Measurements from ENCODE around the gene PATZ1. TPM values are rescaled to one million over a fixed set of nuclear protein-coding genes. Genes with fewer than 3 reads are reported as not detected.

PATZ1 gene
- polyA plus RNA-seq, 1 of the 3 experiments (the other 2 are of a cell fraction) = 21.8 TPM

- Histone ChIP-seq H4K20me1 (ENCODE audit: insufficient read depth) (no peaks in the 10 kb centered on the region), H3K9me3 (no peaks in the 10 kb centered on the region), H3K9me2 (no peaks in the 10 kb centered on the region), H2AFZ (ENCODE audit: low read depth) (no peak overlapping the region), H3K4me2 (no peak overlapping the region), H3K27ac (ENCODE audit: low read depth in 2 of 2, low read length in 1 of 2) (no peak overlapping the region), H3K27me3 (ENCODE audit: insufficient read depth) (no peaks in the 10 kb centered on the region), H3K79me2 (ENCODE audit: insufficient read depth) (no peaks in the 10 kb centered on the region), H3K36me3 (replicated peaks in 1 of 2; ENCODE audit: control insufficient read depth in 1 of 2, insufficient read depth in 2 of 2, low read length in 1 of 2) (peaks cover 11 to 50% of the 10 kb centered on the region in 2 experiments), H3F3A (replicated peaks; ENCODE audit: insufficient read depth) (peaks cover 27% of the 10 kb centered on the region), H3K4me3 (ENCODE audit: low read depth in 2 of 2, low read length in 1 of 2) (no peak overlapping the region), H3K9ac (no peak overlapping the region), H3K4me1 (ENCODE audit: control insufficient read depth in 1 of 2, insufficient read depth in 2 of 2, low read depth in 1 of 2, low read length in 1 of 2) (peaks cover 0 to 2% of the 10 kb centered on the region in 2 experiments; a peak in 1 of 4 replicates)
- WGBS (ENCODE audit: low lambda C conversion rate) = 70% methylated on average over 8 of the region's 8 CpGs
- ChIA-PET POLR2A (interaction anchor here (0.6 kb wide), 1 partner anchor 75 kb away, joined by 5 read pairs; no protein-coding TSS in a partner anchor), CTCF (interaction anchor here (2.0 to 4.1 kb wide), 3 partner anchors 10 to 71 kb away, joined by 19 to 27 read pairs (median 19); partner anchors contain the start of gene LIMK2)
- no peak for DNase-seq
- TF ChIP-seq NFIC (IDR thresholded peaks at IDR 0.05; ENCODE audit: borderline replicate concordance) = no peak
- no peak for TF ChIP-seq RCOR1 (IDR thresholded peaks at IDR 0.05; ENCODE audit: low read length)
- TF ChIP-seq, protein P1, sequence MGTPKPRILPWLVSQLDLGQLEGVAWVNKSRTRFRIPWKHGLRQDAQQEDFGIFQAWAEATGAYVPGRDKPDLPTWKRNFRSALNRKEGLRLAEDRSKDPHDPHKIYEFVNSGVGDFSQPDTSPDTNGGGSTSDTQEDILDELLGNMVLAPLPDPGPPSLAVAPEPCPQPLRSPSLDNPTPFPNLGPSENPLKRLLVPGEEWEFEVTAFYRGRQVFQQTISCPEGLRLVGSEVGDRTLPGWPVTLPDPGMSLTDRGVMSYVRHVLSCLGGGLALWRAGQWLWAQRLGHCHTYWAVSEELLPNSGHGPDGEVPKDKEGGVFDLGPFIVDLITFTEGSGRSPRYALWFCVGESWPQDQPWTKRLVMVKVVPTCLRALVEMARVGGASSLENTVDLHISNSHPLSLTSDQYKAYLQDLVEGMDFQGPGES (IDR thresholded peaks at IDR 0.05; ENCODE audit: low read depth, low read length) = no peak
- no peak for TF ChIP-seq TAF1 (IDR thresholded peaks at IDR 0.05; ENCODE audit: borderline replicate concordance, low read depth, low read length)
- TF ChIP-seq TEAD4 (IDR thresholded peaks at IDR 0.05; ENCODE audit: borderline replicate concordance, insufficient read depth) = no peak
- TF ChIP-seq GABPA (IDR thresholded peaks at IDR 0.05; ENCODE audit: low read depth) = no peak
- TF ChIP-seq FOXJ3 (CRISPR knock-in tag; IDR thresholded peaks at IDR 0.05) = no peak
Measured at GRCh38 chr22:31282748-31283468, 63.2 kb downstream of the PATZ1 start.

DNA sequence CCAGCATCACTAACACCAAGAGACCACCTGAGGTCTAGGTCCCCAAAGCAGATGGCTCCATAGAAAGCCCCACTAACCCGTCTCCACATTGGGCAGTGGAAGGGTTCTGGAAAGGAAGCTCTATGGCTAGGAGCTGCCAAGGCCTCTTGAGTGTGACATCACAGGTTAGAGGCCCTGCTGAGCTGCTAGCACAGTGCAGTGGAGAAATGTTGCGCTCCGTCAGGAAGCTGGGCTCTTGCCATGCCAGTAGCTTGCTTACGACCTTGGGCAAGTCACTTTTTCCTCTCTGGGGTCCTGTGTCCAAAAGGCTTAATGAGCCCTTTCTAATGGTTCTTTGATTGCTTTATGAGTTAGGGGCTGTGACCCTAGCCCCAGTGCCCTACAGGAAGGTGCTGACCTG is 64.4 kb downstream of the PATZ1 start:
- no peaks in the 10 kb centered on the region for H3K79me2 ChIP-seq (ENCODE audit: insufficient read depth)
- peaks cover 27% of the 10 kb centered on the region for H3F3A ChIP-seq (replicated peaks; ENCODE audit: insufficient read depth)
- DNase-seq = no peak
- ChIA-PET CTCF (interaction anchor here (2.0 to 3.0 kb wide), 2 partner anchors 9 to 70 kb away, joined by 19 read pairs; partner anchors contain the start of gene LIMK2), POLR2A (interaction anchor here (0.5 to 0.6 kb wide), 2 partner anchors 12 to 34 kb away, joined by 3 to 4 read pairs; no protein-coding TSS in a partner anchor)
- peaks cover 0 to 2% of the 10 kb centered on the region in 2 experiments; a peak in 1 of 4 replicates for H3K4me1 ChIP-seq (ENCODE audit: control insufficient read depth in 1 of 2, insufficient read depth in 2 of 2, low read depth in 1 of 2, low read length in 1 of 2)
- H3K4me2 ChIP-seq = no peak overlapping the region
- H3K36me3 ChIP-seq (replicated peaks in 1 of 2; ENCODE audit: control insufficient read depth in 1 of 2, insufficient read depth in 2 of 2, low read length in 1 of 2) = peaks cover 11 to 61% of the 10 kb centered on the region in 2 experiments
- no peak overlapping the region for H3K9ac ChIP-seq
- H4K20me1 ChIP-seq (ENCODE audit: insufficient read depth) = no peaks in the 10 kb centered on the region
- no peak overlapping the region for H3K4me3 ChIP-seq (ENCODE audit: low read depth in 2 of 2, low read length in 1 of 2)
- H3K9me2 ChIP-seq = no peaks in the 10 kb centered on the region
- H2AFZ ChIP-seq (ENCODE audit: low read depth) = no peak overlapping the region
- no peaks in the 10 kb centered on the region for H3K9me3 ChIP-seq
- no peak for TF ChIP-seq ELF1 (IDR thresholded peaks at IDR 0.05)
- no peak for TF ChIP-seq RCOR1 (IDR thresholded peaks at IDR 0.05; ENCODE audit: low read length)
- TF ChIP-seq JUND (IDR thresholded peaks at IDR 0.05) = no peak
- TF ChIP-seq TEAD4 (IDR thresholded peaks at IDR 0.05; ENCODE audit: borderline replicate concordance, insufficient read depth) = no peak
- TF ChIP-seq POLR2AphosphoS5 (IDR thresholded peaks at IDR 0.05; ENCODE audit: low read depth, low read length) = no peak
- TF ChIP-seq, protein P2, sequence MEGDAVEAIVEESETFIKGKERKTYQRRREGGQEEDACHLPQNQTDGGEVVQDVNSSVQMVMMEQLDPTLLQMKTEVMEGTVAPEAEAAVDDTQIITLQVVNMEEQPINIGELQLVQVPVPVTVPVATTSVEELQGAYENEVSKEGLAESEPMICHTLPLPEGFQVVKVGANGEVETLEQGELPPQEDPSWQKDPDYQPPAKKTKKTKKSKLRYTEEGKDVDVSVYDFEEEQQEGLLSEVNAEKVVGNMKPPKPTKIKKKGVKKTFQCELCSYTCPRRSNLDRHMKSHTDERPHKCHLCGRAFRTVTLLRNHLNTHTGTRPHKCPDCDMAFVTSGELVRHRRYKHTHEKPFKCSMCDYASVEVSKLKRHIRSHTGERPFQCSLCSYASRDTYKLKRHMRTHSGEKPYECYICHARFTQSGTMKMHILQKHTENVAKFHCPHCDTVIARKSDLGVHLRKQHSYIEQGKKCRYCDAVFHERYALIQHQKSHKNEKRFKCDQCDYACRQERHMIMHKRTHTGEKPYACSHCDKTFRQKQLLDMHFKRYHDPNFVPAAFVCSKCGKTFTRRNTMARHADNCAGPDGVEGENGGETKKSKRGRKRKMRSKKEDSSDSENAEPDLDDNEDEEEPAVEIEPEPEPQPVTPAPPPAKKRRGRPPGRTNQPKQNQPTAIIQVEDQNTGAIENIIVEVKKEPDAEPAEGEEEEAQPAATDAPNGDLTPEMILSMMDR (IDR thresholded peaks at IDR 0.05) = no peak
- TF ChIP-seq, protein P3, sequence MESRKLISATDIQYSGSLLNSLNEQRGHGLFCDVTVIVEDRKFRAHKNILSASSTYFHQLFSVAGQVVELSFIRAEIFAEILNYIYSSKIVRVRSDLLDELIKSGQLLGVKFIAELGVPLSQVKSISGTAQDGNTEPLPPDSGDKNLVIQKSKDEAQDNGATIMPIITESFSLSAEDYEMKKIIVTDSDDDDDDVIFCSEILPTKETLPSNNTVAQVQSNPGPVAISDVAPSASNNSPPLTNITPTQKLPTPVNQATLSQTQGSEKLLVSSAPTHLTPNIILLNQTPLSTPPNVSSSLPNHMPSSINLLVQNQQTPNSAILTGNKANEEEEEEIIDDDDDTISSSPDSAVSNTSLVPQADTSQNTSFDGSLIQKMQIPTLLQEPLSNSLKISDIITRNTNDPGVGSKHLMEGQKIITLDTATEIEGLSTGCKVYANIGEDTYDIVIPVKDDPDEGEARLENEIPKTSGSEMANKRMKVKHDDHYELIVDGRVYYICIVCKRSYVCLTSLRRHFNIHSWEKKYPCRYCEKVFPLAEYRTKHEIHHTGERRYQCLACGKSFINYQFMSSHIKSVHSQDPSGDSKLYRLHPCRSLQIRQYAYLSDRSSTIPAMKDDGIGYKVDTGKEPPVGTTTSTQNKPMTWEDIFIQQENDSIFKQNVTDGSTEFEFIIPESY (IDR thresholded peaks at IDR 0.05; ENCODE audit: borderline replicate concordance, low read depth) = no peak
- no peak for TF ChIP-seq NRF1 (IDR thresholded peaks at IDR 0.05; ENCODE audit: low read depth, low read length)
- no peak for TF ChIP-seq CHD2 (IDR thresholded peaks at IDR 0.05; ENCODE audit: low read length, partially characterized antibody)
- TF ChIP-seq, protein P4, sequence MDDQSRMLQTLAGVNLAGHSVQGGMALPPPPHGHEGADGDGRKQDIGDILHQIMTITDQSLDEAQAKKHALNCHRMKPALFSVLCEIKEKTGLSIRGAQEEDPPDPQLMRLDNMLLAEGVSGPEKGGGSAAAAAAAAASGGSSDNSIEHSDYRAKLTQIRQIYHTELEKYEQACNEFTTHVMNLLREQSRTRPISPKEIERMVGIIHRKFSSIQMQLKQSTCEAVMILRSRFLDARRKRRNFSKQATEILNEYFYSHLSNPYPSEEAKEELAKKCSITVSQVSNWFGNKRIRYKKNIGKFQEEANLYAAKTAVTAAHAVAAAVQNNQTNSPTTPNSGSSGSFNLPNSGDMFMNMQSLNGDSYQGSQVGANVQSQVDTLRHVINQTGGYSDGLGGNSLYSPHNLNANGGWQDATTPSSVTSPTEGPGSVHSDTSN (IDR thresholded peaks at IDR 0.05) = no peak
- TF ChIP-seq, protein P5, sequence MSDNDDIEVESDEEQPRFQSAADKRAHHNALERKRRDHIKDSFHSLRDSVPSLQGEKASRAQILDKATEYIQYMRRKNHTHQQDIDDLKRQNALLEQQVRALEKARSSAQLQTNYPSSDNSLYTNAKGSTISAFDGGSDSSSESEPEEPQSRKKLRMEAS (IDR thresholded peaks at IDR 0.05; ENCODE audit: low read depth) = no peak
- 75% methylated on average over 4 of the region's 4 CpGs for WGBS (ENCODE audit: low lambda C conversion rate)
- no peaks in the 10 kb centered on the region for H3K27me3 ChIP-seq (ENCODE audit: insufficient read depth)
- no peak overlapping the region for H3K27ac ChIP-seq (ENCODE audit: low read depth in 2 of 2, low read length in 1 of 2)

Measured in SK-N-SH (cell line).